Measurements from ENCODE around the gene TIAM2.
"Not testable (repeated sequence)": the region's sequence is repeated elsewhere in the genome, so short reads cannot be mapped to it uniquely, and the experiment has no call there.

The TIAM2 gene

GRCh38 chr6:155090166-155090565 lies 95.1 kb downstream of the TIAM2 start:
- no peak overlapping the region for H3K27ac ChIP-seq
- no peak for TF ChIP-seq CTCF (IDR thresholded peaks at IDR 0.05)
- no peak overlapping the region for H3K4me3 ChIP-seq (ENCODE audit: low read depth in 1 of 2, low read length in 1 of 2)

GRCh38 chr6:155091756-155092155 lies 96.6 kb downstream of the TIAM2 start:
- Histone ChIP-seq H3K4me1 (ENCODE audit: control insufficient read depth in 1 of 2, insufficient read depth in 1 of 2, low read depth in 1 of 2, low read length in 1 of 2) (no peaks in the 10 kb centered on the region), H3K36me3 (no peaks in the 10 kb centered on the region), H3K27ac (no peak overlapping the region), H3K9me3 (no peaks in the 10 kb centered on the region), H3K4me3 (ENCODE audit: low read depth in 1 of 2, low read length in 1 of 2) (no peak overlapping the region), H3K27me3 (no peaks in the 10 kb centered on the region)
- no peak for TF ChIP-seq CTCF (IDR thresholded peaks at IDR 0.05)

More at GRCh38 chr6:155090166-155090565, 95.1 kb downstream of the TIAM2 start:
- no peaks in the 10 kb centered on the region for H3K9me3 ChIP-seq
- H3K27me3 ChIP-seq = no peaks in the 10 kb centered on the region
- H3K36me3 ChIP-seq = no peaks in the 10 kb centered on the region
- H3K4me1 ChIP-seq (ENCODE audit: control insufficient read depth in 1 of 2, insufficient read depth in 1 of 2, low read depth in 1 of 2, low read length in 1 of 2) = no peaks in the 10 kb centered on the region

- no peaks in the 10 kb centered on the region for H3K27me3 ChIP-seq
Observed at GRCh38 chr6:155093430-155093829, 98.3 kb downstream of the TIAM2 start.

GRCh38 chr6:155100087-155100486 lies 105.0 kb downstream of the TIAM2 start:
- H3K4me1 ChIP-seq (ENCODE audit: control insufficient read depth in 1 of 2, insufficient read depth in 1 of 2, low read depth in 1 of 2, low read length in 1 of 2) = no peaks in the 10 kb centered on the region
- no peaks in the 10 kb centered on the region for H3K36me3 ChIP-seq
- no peaks in the 10 kb centered on the region for H3K9me3 ChIP-seq
- no peaks in the 10 kb centered on the region for H3K27me3 ChIP-seq
- no peak overlapping the region for H3K27ac ChIP-seq
- TF ChIP-seq CTCF (IDR thresholded peaks at IDR 0.05) = no peak
- no peak overlapping the region for H3K4me3 ChIP-seq (ENCODE audit: low read depth in 1 of 2, low read length in 1 of 2)

More at GRCh38 chr6:155093430-155093829, 98.3 kb downstream of the TIAM2 start:
- Histone ChIP-seq H3K9me3 (no peaks in the 10 kb centered on the region), H3K4me3 (ENCODE audit: low read depth in 1 of 2, low read length in 1 of 2) (no peak overlapping the region), H3K36me3 (no peaks in the 10 kb centered on the region), H3K27ac (no peak overlapping the region), H3K4me1 (ENCODE audit: control insufficient read depth in 1 of 2, insufficient read depth in 1 of 2, low read depth in 1 of 2, low read length in 1 of 2) (no peaks in the 10 kb centered on the region)
- TF ChIP-seq CTCF (IDR thresholded peaks at IDR 0.05) = no peak

GRCh38 chr6:155100591-155100990 lies 105.5 kb downstream of the TIAM2 start:
- no peaks in the 10 kb centered on the region for H3K4me1 ChIP-seq (ENCODE audit: control insufficient read depth in 1 of 2, insufficient read depth in 1 of 2, low read depth in 1 of 2, low read length in 1 of 2)
- H3K27me3 ChIP-seq = no peaks in the 10 kb centered on the region
- no peaks in the 10 kb centered on the region for H3K9me3 ChIP-seq
- no peak overlapping the region for H3K4me3 ChIP-seq (ENCODE audit: low read depth in 1 of 2, low read length in 1 of 2)
- no peaks in the 10 kb centered on the region for H3K36me3 ChIP-seq
- no peak for TF ChIP-seq CTCF (IDR thresholded peaks at IDR 0.05)
- H3K27ac ChIP-seq = no peak overlapping the region

GRCh38 chr6:155103083-155103645 lies 108.0 kb downstream of the TIAM2 start:
- peaks cover 23% of the 10 kb centered on the region for H3K27me3 ChIP-seq
- not testable (repeated sequence) for H3K27ac ChIP-seq; H3K9me3 ChIP-seq; H3K36me3 ChIP-seq; H3K4me3 ChIP-seq (ENCODE audit: low read depth in 1 of 2, low read length in 1 of 2); H3K4me1 ChIP-seq (ENCODE audit: control insufficient read depth in 1 of 2, insufficient read depth in 1 of 2, low read depth in 1 of 2, low read length in 1 of 2)

Measured in neutrophil (primary cell).